Peyer's patch (tissue), 4 donors: Measurements from ENCODE around the gene CFAP58.

Experiments used
- POLR2A ChIP-seq, 2 donors: fragments of 450-650 bp; IDR thresholded peaks; one replicate each; pipeline ENCODE4 v1.5.1; 2017; ENCODE audit warnings: antibody characterized with exemption in 2 of 2, mild to moderate bottlenecking in 2 of 2, moderate library complexity in 2 of 2
- TF ChIP-seq, protein P1 (sequence below), 6 experiments: fragments of 450-650 bp in 4 of 6; fragments of 200-600 bp in 2 of 6; sonication (generic) in 1 of 6; IDR thresholded peaks; one replicate each; pipeline ENCODE4 v1.5.1; 2017 to 2019; ENCODE audit warnings: antibody characterized with exemption in 6 of 6, mild to moderate bottlenecking in 3 of 6, moderate library complexity in 1 of 6

DNA sequence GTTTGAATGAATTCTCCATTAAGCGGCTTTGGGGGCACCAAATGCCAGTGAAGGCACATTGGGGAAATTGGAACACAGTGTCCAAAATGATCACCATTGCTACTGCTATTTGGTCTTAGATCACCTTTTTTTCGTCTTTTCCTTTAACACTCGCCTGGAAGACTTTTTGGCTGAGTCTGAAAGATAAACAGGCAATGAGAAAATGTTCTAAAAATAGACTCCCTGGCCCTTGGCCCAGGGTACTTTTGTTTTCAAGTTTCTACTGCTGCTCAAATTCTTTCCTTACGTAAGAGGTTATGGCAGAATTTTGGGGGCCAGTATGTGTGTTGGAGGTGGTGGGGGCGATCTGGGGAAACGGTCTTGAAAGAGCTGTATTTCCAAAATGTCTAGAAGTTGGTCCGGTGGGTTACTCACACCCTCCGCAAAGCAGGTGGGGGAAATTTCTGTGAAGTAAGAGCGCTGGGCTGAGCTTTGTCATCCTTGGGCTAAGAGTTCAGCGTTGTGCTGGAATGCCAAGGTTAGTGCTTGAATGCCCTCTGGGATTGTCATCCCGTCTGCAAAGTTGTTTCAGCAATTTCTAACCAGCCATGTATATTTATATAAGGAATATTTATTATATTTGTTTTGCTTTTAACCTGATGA, 14.0 kb upstream of the CFAP58 start:
- TF ChIP-seq, protein P1, sequence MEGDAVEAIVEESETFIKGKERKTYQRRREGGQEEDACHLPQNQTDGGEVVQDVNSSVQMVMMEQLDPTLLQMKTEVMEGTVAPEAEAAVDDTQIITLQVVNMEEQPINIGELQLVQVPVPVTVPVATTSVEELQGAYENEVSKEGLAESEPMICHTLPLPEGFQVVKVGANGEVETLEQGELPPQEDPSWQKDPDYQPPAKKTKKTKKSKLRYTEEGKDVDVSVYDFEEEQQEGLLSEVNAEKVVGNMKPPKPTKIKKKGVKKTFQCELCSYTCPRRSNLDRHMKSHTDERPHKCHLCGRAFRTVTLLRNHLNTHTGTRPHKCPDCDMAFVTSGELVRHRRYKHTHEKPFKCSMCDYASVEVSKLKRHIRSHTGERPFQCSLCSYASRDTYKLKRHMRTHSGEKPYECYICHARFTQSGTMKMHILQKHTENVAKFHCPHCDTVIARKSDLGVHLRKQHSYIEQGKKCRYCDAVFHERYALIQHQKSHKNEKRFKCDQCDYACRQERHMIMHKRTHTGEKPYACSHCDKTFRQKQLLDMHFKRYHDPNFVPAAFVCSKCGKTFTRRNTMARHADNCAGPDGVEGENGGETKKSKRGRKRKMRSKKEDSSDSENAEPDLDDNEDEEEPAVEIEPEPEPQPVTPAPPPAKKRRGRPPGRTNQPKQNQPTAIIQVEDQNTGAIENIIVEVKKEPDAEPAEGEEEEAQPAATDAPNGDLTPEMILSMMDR (IDR thresholded peaks at IDR 0.05) = no peak
- no peak for TF ChIP-seq POLR2A (IDR thresholded peaks at IDR 0.05)
